GM12878 (cell line): ENCODE data around the gene CRHBP.

Experiments used
- CBFB ChIP-seq: IDR thresholded peaks from 2 replicates; pipeline ENCODE4 v1.6.1; 2016; ENCODE audit warnings: antibody characterized with exemption, low read depth
- MXI1 ChIP-seq: fragments of 150-350 bp; IDR thresholded peaks from 2 replicates; pipeline ENCODE4 v1.6.1; 2011; ENCODE audit warnings: low read depth, mild to moderate bottlenecking, inconsistent platforms, low read length, improper control_type of control experiment
- POLR2AphosphoS5 ChIP-seq: IDR thresholded peaks from 2 replicates; pipeline ENCODE4 v1.6.1; 2011; ENCODE audit warnings: mild to moderate bottlenecking, low read length, inconsistent platforms
- RAD21 ChIP-seq: IDR thresholded peaks from 2 replicates; pipeline ENCODE4 v1.6.1; 2011; ENCODE audit warnings: mild to moderate bottlenecking, low read depth, low read length, moderate library complexity; ENCODE audit not compliant: insufficient read depth
- SMC3 ChIP-seq: IDR thresholded peaks from 2 replicates; pipeline ENCODE4 v1.6.1; 2011; ENCODE audit warnings: low read length, improper control_type of control experiment, borderline replicate concordance
- SRF ChIP-seq, 2 experiments: IDR thresholded peaks; 2 replicates each; pipeline ENCODE4 v1.6.1; 2011; ENCODE audit warnings: low read depth in 2 of 2, low read length in 2 of 2, mild to moderate bottlenecking in 1 of 2, moderate library complexity in 1 of 2
- ZNF274 ChIP-seq: IDR thresholded peaks from one replicate; pipeline ENCODE4 v1.8.0; 2011; ENCODE audit not compliant: insufficient read length, insufficient read depth
- TF ChIP-seq, protein P1 (sequence below), 3 experiments: IDR thresholded peaks in 2 of 3; conservative IDR thresholded peaks in 1 of 3; 2 replicates each; pipeline ENCODE4 v1.5.1; 2011; ENCODE audit warnings: low read depth in 3 of 3, low read length in 3 of 3, mild to moderate bottlenecking in 3 of 3, control low read depth in 2 of 3, moderate library complexity in 2 of 3, inconsistent platforms in 1 of 3, mixed read lengths in 1 of 3; ENCODE audit not compliant: control insufficient read depth in 2 of 3, insufficient read depth in 1 of 3; ENCODE audit errors: extremely low read depth in 1 of 3
- TF ChIP-seq, protein P2 (sequence below): IDR thresholded peaks from 2 replicates; pipeline ENCODE4 v1.6.1; 2011; ENCODE audit warnings: low read depth, low read length, improper control_type of control experiment, borderline replicate concordance

DNA sequence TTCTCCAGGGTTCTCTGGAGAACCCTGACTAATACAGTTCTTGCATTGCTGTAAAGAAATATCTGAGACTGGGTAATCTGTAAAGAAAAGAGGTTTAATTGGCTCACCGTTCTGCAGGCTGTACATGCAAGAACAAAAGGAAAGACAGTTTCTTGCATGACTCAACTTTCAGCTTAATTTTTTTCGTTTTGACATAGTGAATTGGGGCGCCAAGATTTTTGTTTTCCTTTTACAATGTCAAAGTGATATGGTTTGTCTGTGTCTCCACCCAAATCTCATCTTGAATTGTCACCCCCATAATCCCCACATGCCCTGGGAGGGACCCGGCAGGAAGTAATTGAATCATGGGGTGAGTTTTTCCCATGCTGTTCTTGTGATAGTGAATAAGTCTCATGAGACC lies 11.8 kb upstream of the CRHBP start:
- TF ChIP-seq, protein P1, sequence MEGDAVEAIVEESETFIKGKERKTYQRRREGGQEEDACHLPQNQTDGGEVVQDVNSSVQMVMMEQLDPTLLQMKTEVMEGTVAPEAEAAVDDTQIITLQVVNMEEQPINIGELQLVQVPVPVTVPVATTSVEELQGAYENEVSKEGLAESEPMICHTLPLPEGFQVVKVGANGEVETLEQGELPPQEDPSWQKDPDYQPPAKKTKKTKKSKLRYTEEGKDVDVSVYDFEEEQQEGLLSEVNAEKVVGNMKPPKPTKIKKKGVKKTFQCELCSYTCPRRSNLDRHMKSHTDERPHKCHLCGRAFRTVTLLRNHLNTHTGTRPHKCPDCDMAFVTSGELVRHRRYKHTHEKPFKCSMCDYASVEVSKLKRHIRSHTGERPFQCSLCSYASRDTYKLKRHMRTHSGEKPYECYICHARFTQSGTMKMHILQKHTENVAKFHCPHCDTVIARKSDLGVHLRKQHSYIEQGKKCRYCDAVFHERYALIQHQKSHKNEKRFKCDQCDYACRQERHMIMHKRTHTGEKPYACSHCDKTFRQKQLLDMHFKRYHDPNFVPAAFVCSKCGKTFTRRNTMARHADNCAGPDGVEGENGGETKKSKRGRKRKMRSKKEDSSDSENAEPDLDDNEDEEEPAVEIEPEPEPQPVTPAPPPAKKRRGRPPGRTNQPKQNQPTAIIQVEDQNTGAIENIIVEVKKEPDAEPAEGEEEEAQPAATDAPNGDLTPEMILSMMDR (IDR thresholded peaks at IDR 0.05 in 2 of 3, conservative IDR thresholded peaks at IDR 0.05 in 1 of 3; ENCODE audit: control insufficient read depth in 2 of 3, extremely low read depth in 1 of 3, insufficient read depth in 1 of 3, low read depth in 3 of 3, low read length in 3 of 3): no peak
- no peak for TF ChIP-seq POLR2AphosphoS5
- no peak for TF ChIP-seq CBFB
- no peak for TF ChIP-seq SRF (IDR thresholded peaks at IDR 0.05; ENCODE audit: low read depth in 2 of 2, low read length in 2 of 2)
- TF ChIP-seq, protein P2, sequence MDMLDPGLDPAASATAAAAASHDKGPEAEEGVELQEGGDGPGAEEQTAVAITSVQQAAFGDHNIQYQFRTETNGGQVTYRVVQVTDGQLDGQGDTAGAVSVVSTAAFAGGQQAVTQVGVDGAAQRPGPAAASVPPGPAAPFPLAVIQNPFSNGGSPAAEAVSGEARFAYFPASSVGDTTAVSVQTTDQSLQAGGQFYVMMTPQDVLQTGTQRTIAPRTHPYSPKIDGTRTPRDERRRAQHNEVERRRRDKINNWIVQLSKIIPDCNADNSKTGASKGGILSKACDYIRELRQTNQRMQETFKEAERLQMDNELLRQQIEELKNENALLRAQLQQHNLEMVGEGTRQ: no peak
- no peak for TF ChIP-seq MXI1
- no peak for TF ChIP-seq RAD21
- TF ChIP-seq ZNF274: no peak
- TF ChIP-seq SMC3: no peak
